Naive B cell (primary cell): ENCODE results near the gene SBNO2. TPM values are rescaled to one million over a fixed set of nuclear protein-coding genes. Genes with fewer than 3 reads are reported as not detected.

ENCODE experiments used
- ATAC-seq, 2 donors: fragments of 150-1000 bp; cut with Tn5 transposase; 2 replicates each; pipeline ENCODE4 v1.10.0; 2021; ENCODE audit warnings: low read depth in 2 of 2, mild to moderate bottlenecking in 2 of 2, moderate library complexity in 2 of 2
- DNase-seq: peaks from one replicate; pipeline ENCODE4 v3.0.0; 2022
- H3K27ac Mint-ChIP-seq, 6 donors: one replicate each; pipeline ENCODE4 v1.8.0; 2020 to 2022; ENCODE audit warnings: mild to moderate bottlenecking in 6 of 6, mixed read lengths in 6 of 6, moderate library complexity in 5 of 6, inconsistent platforms in 2 of 6
- H3K27me3 Mint-ChIP-seq, 3 donors: one replicate each; pipeline ENCODE4 v1.8.0; 2021 to 2022; ENCODE audit warnings: mixed read lengths in 3 of 3, mild to moderate bottlenecking in 1 of 3
- H3K36me3 Mint-ChIP-seq, 2 donors: one replicate each; pipeline ENCODE4 v1.8.0; 2020 to 2022; ENCODE audit warnings: mixed read lengths in 2 of 2, inconsistent platforms in 1 of 2, mild to moderate bottlenecking in 1 of 2
- H3K4me1 Mint-ChIP-seq, 3 donors: one replicate each; pipeline ENCODE4 v1.8.0; 2020 to 2022; ENCODE audit warnings: mixed read lengths in 3 of 3, inconsistent platforms in 1 of 3, mild to moderate bottlenecking in 1 of 3, moderate library complexity in 1 of 3
- H3K4me3 Mint-ChIP-seq, 8 donors: one replicate each; pipeline ENCODE4 v1.8.0; 2020 to 2022; ENCODE audit warnings: mild to moderate bottlenecking in 8 of 8, mixed read lengths in 8 of 8, moderate library complexity in 8 of 8, inconsistent platforms in 2 of 8
- H3K9me3 Mint-ChIP-seq, 7 donors: one replicate each; pipeline ENCODE4 v1.8.0; 2020 to 2022; ENCODE audit warnings: mixed read lengths in 7 of 7, mild to moderate bottlenecking in 5 of 7, inconsistent platforms in 2 of 7, moderate library complexity in 1 of 7
- polyA plus RNA-seq, 6 donors: library from polyadenylated mRNA; unstranded; fragments of 300-500 nt; fragmentation: Illumina TruSeq; gene quantifications; one replicate each; pipeline ENCODE4 v1.2.3, GENCODE V29; 2021; ENCODE audit warnings: low read depth in 6 of 6

SBNO2 gene
- polyA plus RNA-seq, 6 donors from 2014 or later: 0.78 to 2.3 (median 1.3) TPM

GRCh38 chr19:1158885-1159448 lies 15.1 kb downstream of the SBNO2 start:
- H3K4me1 Mint-ChIP-seq: peaks cover 6 to 13% (median 7%) of the 10 kb centered on the region in 3 donors
- ATAC-seq (no peak), DNase-seq (no peak)
- no peak overlapping the region for H3K27ac Mint-ChIP-seq
- H3K27me3 Mint-ChIP-seq: no peaks in the 10 kb centered on the region
- no peaks in the 10 kb centered on the region for H3K9me3 Mint-ChIP-seq
- H3K4me3 Mint-ChIP-seq: no peak overlapping the region
- H3K36me3 Mint-ChIP-seq: no peaks in the 10 kb centered on the region

GRCh38 chr19:1157931-1158884 lies 15.9 kb downstream of the SBNO2 start:
- Mint-ChIP-seq H3K36me3 (no peaks in the 10 kb centered on the region), H3K27ac (peak overlapping the region in 1 of 6 donors; percentile 69), H3K9me3 (no peaks in the 10 kb centered on the region), H3K4me1 (peaks cover 6 to 12% (median 7%) of the 10 kb centered on the region in 3 donors), H3K27me3 (no peaks in the 10 kb centered on the region), H3K4me3 (no peak overlapping the region)
- ATAC-seq (no peak), DNase-seq (no peak)

GRCh38 chr19:1156830-1157615 lies 17.0 kb downstream of the SBNO2 start:
- H3K4me1 Mint-ChIP-seq: peaks cover 0 to 4% (median 0%) of the 10 kb centered on the region in 3 donors
- H3K9me3 Mint-ChIP-seq: no peaks in the 10 kb centered on the region
- no peak overlapping the region for H3K4me3 Mint-ChIP-seq
- no peaks in the 10 kb centered on the region for H3K27me3 Mint-ChIP-seq
- no peak for ATAC-seq
- H3K27ac Mint-ChIP-seq: peak overlapping the region in 1 of 6 donors; percentile 36
- H3K36me3 Mint-ChIP-seq: no peaks in the 10 kb centered on the region
- no peak for DNase-seq

- no peaks in the 10 kb centered on the region for H3K36me3 Mint-ChIP-seq
- ATAC-seq (no peak), DNase-seq (no peak)
- no peaks in the 10 kb centered on the region for H3K9me3 Mint-ChIP-seq
- no peaks in the 10 kb centered on the region for H3K27me3 Mint-ChIP-seq
- peak overlapping the region in 1 of 6 donors; percentile 36 for H3K27ac Mint-ChIP-seq
- no peak overlapping the region for H3K4me3 Mint-ChIP-seq
- H3K4me1 Mint-ChIP-seq: peaks cover 0 to 4% (median 0%) of the 10 kb centered on the region in 3 donors
Observed at GRCh38 chr19:1156305-1156801, 17.7 kb downstream of the SBNO2 start.

GRCh38 chr19:1155352-1156304 lies 18.4 kb downstream of the SBNO2 start:
- Mint-ChIP-seq H3K4me3 (no peak overlapping the region), H3K36me3 (no peaks in the 10 kb centered on the region), H3K4me1 (peaks cover 0 to 2% (median 0%) of the 10 kb centered on the region in 3 donors), H3K9me3 (no peaks in the 10 kb centered on the region), H3K27me3 (no peaks in the 10 kb centered on the region), H3K27ac (no peak overlapping the region)
- DNase-seq: no peak
- ATAC-seq: no peak

- H3K4me1 Mint-ChIP-seq: no peaks in the 10 kb centered on the region
- ATAC-seq (no peak), DNase-seq (no peak)
- H3K27me3 Mint-ChIP-seq: no peaks in the 10 kb centered on the region
- H3K27ac Mint-ChIP-seq: peak overlapping the region in 1 of 6 donors; percentile 76
- no peaks in the 10 kb centered on the region for H3K9me3 Mint-ChIP-seq
- H3K4me3 Mint-ChIP-seq: no peak overlapping the region
- no peaks in the 10 kb centered on the region for H3K36me3 Mint-ChIP-seq
Observed at GRCh38 chr19:1154731-1155351, 19.2 kb downstream of the SBNO2 start.

GRCh38 chr19:1153891-1154730 lies 20.0 kb downstream of the SBNO2 start:
- ATAC-seq: no peak
- Mint-ChIP-seq H3K27me3 (no peaks in the 10 kb centered on the region), H3K27ac (peak overlapping the region in 1 of 6 donors; percentile 76), H3K4me1 (no peaks in the 10 kb centered on the region), H3K4me3 (no peak overlapping the region), H3K36me3 (no peaks in the 10 kb centered on the region), H3K9me3 (no peaks in the 10 kb centered on the region)
- DNase-seq: no peak

- no peaks in the 10 kb centered on the region for H3K4me1 Mint-ChIP-seq
- H3K27me3 Mint-ChIP-seq: no peaks in the 10 kb centered on the region
- no peak overlapping the region for H3K4me3 Mint-ChIP-seq
- H3K36me3 Mint-ChIP-seq: no peaks in the 10 kb centered on the region
- no peaks in the 10 kb centered on the region for H3K9me3 Mint-ChIP-seq
- ATAC-seq (no peak), DNase-seq (no peak)
- H3K27ac Mint-ChIP-seq: no peak overlapping the region
Observed at GRCh38 chr19:1151917-1152587, 22.0 kb downstream of the SBNO2 start.

- DNase-seq: no peak
- H3K4me3 Mint-ChIP-seq: no peak overlapping the region
- H3K9me3 Mint-ChIP-seq: no peaks in the 10 kb centered on the region
- no peaks in the 10 kb centered on the region for H3K4me1 Mint-ChIP-seq
- no peak overlapping the region for H3K27ac Mint-ChIP-seq
- H3K27me3 Mint-ChIP-seq: no peaks in the 10 kb centered on the region
- ATAC-seq: no peak
- H3K36me3 Mint-ChIP-seq: no peaks in the 10 kb centered on the region
Observed at GRCh38 chr19:1151037-1151724, 22.9 kb downstream of the SBNO2 start.

GRCh38 chr19:1150333-1151036 lies 23.6 kb downstream of the SBNO2 start:
- ATAC-seq (no peak), DNase-seq (no peak)
- Mint-ChIP-seq H3K4me3 (no peak overlapping the region), H3K9me3 (no peaks in the 10 kb centered on the region), H3K27me3 (no peaks in the 10 kb centered on the region), H3K4me1 (no peaks in the 10 kb centered on the region), H3K36me3 (no peaks in the 10 kb centered on the region), H3K27ac (no peak overlapping the region)
